ENCODE results near the gene PRR16.

Gene PRR16

DNA sequence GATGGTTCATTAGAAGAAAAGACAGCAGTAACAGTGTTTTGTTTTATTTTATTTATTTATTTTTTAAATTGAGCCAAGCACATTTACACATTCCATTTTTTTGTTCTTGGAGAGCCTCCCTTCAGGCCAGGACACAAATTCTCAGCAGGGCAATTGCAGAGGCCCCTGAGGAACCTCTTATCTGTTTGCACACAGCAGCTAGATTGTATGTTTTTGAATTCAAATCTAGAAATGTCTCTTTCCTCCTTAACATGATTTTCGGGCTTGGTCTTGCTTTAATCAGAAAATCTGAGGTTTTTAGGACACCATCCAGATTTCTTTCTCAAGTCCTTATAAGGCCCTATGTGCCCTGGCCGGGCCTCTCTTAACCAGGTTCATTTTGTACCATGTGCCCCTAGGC, 76.0 kb downstream of the PRR16 start:
- intact Hi-C loops (cut with DNase I; ENCODE audit: low total_unique reads) = no loop called here
- TF ChIP-seq, protein P1, sequence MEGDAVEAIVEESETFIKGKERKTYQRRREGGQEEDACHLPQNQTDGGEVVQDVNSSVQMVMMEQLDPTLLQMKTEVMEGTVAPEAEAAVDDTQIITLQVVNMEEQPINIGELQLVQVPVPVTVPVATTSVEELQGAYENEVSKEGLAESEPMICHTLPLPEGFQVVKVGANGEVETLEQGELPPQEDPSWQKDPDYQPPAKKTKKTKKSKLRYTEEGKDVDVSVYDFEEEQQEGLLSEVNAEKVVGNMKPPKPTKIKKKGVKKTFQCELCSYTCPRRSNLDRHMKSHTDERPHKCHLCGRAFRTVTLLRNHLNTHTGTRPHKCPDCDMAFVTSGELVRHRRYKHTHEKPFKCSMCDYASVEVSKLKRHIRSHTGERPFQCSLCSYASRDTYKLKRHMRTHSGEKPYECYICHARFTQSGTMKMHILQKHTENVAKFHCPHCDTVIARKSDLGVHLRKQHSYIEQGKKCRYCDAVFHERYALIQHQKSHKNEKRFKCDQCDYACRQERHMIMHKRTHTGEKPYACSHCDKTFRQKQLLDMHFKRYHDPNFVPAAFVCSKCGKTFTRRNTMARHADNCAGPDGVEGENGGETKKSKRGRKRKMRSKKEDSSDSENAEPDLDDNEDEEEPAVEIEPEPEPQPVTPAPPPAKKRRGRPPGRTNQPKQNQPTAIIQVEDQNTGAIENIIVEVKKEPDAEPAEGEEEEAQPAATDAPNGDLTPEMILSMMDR (IDR thresholded peaks at IDR 0.05) = no peak
- peaks cover 0 to 8% (median 4%) of the 10 kb centered on the region in 4 donors for H3K4me1 ChIP-seq
- no peaks in the 10 kb centered on the region for H3K27me3 ChIP-seq
- H3K36me3 ChIP-seq = no peaks in the 10 kb centered on the region
- no peak for DNase-seq
- no peak overlapping the region for H3K4me3 ChIP-seq
- H3K27ac ChIP-seq = no peak overlapping the region
- H3K9me3 ChIP-seq = no peaks in the 10 kb centered on the region

DNA sequence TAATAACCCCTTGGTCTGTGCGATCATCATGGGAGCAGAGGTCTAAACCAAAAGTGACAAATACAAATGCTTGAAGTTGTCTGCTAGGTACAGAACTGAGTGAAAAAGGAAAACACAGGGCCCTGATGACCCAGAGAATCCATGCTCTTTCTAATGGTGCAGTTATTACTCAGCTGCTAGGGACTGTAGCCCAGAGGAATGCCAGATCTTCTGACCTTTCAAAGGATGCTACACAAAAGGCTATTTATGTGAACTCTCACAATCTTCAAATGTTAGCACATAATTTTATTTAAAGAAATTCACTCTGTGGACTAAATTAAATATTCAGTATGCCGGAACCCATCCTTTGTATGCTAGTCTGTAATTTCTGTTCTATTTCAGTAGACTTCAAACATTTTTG, 79.9 kb downstream of the PRR16 start:
- intact Hi-C loops (cut with DNase I; ENCODE audit: low total_unique reads) = no loop called here
- Histone ChIP-seq H3K36me3 (no peaks in the 10 kb centered on the region), H3K27ac (no peak overlapping the region), H3K4me3 (no peak overlapping the region), H3K9me3 (no peaks in the 10 kb centered on the region), H3K4me1 (peaks cover 0 to 8% (median 4%) of the 10 kb centered on the region in 4 donors), H3K27me3 (no peaks in the 10 kb centered on the region)
- TF ChIP-seq, protein P1 (IDR thresholded peaks at IDR 0.05) = no peak
- DNase-seq = no peak

GRCh38 chr5:120545007-120545406, 80.9 kb downstream of the PRR16 start:
- no peaks in the 10 kb centered on the region for H3K36me3 ChIP-seq
- no peaks in the 10 kb centered on the region for H3K9me3 ChIP-seq
- DNase-seq = no peak
- no peaks in the 10 kb centered on the region for H3K27me3 ChIP-seq
- intact Hi-C loops (cut with DNase I; ENCODE audit: low total_unique reads) = no loop called here
- H3K27ac ChIP-seq = no peak overlapping the region
- no peak overlapping the region for H3K4me3 ChIP-seq
- H3K4me1 ChIP-seq = peaks cover 0 to 6% (median 2%) of the 10 kb centered on the region in 4 donors
- TF ChIP-seq, protein P1 (IDR thresholded peaks at IDR 0.05) = no peak

DNA sequence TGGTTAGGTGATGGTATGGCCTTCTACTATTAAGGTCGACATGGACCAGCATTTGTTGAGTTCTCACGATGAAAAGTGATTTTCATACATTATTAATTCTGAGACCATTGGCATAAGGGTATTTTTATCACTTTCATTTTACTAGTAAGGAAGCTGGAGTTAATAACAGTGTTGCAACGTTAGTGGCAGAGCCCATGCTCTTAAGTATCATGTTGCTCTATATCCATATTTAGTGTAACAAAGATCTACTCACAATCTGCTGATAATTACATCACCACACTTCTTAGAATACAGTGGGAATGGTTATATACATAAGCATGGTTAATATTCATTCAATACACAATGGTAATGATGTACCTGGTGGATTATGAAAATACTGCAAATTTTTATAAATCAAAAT, 81.9 kb downstream of the PRR16 start:
- no peaks in the 10 kb centered on the region for H3K36me3 ChIP-seq
- intact Hi-C loops (cut with DNase I; ENCODE audit: low total_unique reads) = no loop called here
- DNase-seq = no peak
- no peak overlapping the region for H3K4me3 ChIP-seq
- no peaks in the 10 kb centered on the region for H3K4me1 ChIP-seq
- no peak overlapping the region for H3K27ac ChIP-seq
- no peaks in the 10 kb centered on the region for H3K9me3 ChIP-seq
- H3K27me3 ChIP-seq = no peaks in the 10 kb centered on the region
- TF ChIP-seq, protein P1 (IDR thresholded peaks at IDR 0.05) = no peak

DNA sequence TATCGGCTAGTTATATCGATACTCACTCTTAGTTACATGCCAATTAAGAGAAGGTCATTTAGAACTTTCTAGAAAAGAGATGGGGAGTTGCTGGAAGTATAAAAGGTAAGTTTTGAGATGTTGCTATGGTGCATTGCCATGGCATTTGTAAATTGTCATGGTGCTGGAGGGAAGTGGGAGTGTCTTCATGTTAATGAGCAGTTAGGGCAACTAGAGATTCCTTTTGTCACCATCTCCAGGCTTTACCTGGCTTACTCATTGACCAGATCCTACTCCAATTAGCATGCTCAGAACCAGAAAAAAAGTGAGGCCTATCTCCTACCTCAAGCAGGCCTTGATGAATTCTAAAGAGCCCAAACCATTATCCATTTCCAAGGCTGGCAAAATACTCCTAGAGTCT, 82.8 kb downstream of the PRR16 start:
- no peaks in the 10 kb centered on the region for H3K9me3 ChIP-seq
- no peak overlapping the region for H3K4me3 ChIP-seq
- no peaks in the 10 kb centered on the region for H3K4me1 ChIP-seq
- H3K27me3 ChIP-seq = no peaks in the 10 kb centered on the region
- no peak for DNase-seq
- TF ChIP-seq, protein P1 (IDR thresholded peaks at IDR 0.05) = no peak
- intact Hi-C loops (cut with DNase I; ENCODE audit: low total_unique reads) = no loop called here
- no peak overlapping the region for H3K27ac ChIP-seq
- no peaks in the 10 kb centered on the region for H3K36me3 ChIP-seq

DNA sequence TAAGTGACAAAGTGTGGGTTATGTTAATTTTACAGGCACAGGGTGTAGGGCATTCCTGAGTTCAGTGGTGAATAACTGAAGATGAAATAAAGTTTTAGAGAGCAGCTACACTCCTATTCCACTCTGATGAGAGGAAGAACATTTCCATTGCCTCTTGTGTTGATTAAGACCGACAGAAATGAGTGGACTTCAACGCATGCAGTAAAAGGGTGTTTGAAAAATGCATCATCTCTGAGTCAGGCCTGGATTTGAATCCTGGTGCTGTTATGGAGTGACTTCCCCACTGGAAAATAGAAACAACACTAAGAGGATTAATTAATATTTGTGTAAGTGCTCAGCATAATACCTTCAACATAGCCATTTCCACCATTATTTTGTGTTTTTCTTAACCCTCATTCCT, 86.3 kb downstream of the PRR16 start:
- no peaks in the 10 kb centered on the region for H3K36me3 ChIP-seq
- intact Hi-C loops (cut with DNase I; ENCODE audit: low total_unique reads) = no loop called here
- H3K27ac ChIP-seq = no peak overlapping the region
- DNase-seq = no peak
- H3K4me3 ChIP-seq = no peak overlapping the region
- no peaks in the 10 kb centered on the region for H3K9me3 ChIP-seq
- no peaks in the 10 kb centered on the region for H3K4me1 ChIP-seq
- TF ChIP-seq, protein P1 (IDR thresholded peaks at IDR 0.05) = no peak
- H3K27me3 ChIP-seq = no peaks in the 10 kb centered on the region
